ENCODE measurements around the gene KCND3.

DNA sequence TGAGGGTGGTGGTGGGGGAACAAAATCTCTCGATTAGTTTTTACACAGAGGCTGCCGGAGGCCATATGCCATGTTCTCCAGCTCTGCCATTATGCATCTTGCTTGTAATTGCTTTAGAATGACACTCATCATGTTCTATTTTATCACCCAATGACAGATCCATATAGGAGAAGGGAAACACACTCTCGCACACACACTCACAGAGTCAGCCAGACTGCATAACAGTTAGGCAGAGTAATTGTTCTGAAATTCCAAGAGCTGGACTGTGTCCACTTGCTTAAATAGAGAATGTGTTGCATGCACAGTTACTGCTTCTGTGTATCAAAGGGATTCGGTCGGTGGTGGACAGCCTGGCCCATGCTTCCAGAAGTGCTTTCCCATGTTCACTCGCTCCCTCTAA lies 30.6 kb downstream of the KCND3 start:
- TF ChIP-seq EZH2 (IDR thresholded peaks at IDR 0.05; ENCODE audit: insufficient read depth, low read length) (no peak), CTCF (IDR thresholded peaks at IDR 0.05; ENCODE audit: insufficient read depth, low read depth, low read length) (no peak)

All from astrocyte (in vitro differentiated cells and primary cell).